GM21447 (cell line): ENCODE measurements around the gene MICAL3.
"Not testable (repeated sequence)": the region's sequence is repeated elsewhere in the genome, so short reads cannot be mapped to it uniquely, and the experiment has no call there.

ENCODE experiments used
- ATAC-seq: cut with Tn5 transposase; IDR thresholded peaks from one replicate; pipeline ENCODE4 v1.9.1; 2021; ENCODE audit not compliant: unreplicated experiment

Gene MICAL3

DNA sequence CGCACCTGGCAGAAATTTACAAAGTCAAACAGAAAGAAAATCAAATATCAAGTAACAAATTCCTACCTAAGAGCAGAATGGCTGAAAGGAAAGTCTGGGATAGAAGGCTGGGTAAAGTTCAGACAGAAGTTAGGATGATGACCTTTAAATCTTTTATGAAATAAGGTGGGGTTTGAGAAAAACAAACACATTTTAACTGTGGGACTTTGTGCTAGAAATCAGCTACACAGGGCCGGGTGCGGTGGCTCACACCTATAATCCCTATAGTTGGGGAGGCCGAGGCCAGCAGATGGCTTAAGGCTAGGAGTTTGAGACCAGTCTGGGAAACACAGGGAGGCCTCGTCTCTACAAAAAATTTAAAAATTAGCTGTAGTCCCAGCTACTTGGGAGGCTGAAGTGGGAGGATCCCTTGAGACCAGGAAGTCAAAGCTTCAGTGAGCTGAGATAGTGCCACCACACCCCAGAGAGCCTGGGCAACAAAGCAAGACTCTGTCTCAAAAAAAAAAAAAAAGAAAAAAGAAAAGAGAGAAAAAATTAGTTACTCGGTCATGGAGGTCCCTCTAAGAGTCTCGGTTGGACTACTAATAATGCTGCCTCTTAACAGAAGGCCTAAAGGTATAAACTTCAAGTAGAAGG is 130.3 kb downstream of the MICAL3 start:
- ATAC-seq: no peak

DNA sequence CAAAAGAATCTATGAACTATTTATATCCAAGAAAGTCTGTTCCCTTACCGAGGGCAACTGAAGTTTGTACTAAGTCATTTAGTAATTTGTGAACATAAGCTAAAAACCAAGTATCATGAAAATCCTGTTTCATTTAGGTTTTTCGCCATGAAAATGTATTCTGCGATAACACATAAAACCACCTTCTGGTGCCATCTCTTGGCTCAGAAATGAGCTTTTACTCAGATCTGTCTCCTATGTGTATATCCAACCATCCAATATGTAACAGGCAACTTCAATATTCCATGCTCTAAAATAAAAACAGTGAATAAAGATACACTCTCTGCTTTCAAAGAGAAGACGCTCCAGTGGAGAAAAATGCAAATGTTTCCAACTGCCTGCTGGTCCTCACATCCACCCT is 132.0 kb downstream of the MICAL3 start:
- ATAC-seq: no peak

- no peak for ATAC-seq
Measured at GRCh38 chr22:17891481-17892167, 132.7 kb downstream of the MICAL3 start.

DNA sequence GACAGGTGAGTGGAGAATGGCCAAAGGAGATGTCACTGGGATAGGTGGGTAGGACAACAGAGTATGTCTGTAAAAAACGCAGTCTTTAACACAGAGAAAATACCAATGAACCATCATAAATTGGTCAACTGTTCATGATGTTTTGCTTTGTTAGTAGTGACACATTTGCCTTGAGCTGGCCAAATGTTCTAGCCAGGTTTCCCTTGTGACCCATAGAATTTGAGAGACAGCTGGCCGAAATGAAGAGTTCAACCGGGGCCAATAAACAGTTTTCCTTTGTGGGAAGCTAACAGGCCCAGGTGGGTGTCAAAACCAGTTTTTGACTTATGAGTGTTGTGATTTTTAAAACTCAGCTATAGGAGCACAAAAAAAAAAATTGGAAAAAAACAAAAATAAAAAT is 133.5 kb downstream of the MICAL3 start:
- no peak for ATAC-seq

DNA sequence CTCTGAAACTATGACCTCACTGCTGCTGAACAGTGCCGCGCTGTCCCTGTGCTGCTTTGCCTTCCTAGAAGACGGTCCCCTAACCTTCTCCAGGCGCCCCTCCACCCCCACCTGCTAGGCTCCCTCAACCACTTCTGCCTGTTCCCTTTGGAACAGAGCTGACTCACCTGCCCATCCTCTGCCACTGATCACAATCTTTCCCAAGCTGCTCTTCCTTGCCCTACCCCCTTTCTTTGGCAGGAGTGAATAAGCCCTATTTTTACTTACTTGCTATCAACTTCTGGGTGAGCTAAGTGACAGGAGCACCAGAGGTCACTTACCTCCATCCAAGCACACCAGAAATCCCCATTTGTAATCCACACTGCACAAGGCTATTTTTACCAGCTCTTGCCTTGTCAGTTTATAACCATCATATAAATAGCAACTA is 134.1 kb downstream of the MICAL3 start:
- ATAC-seq: no peak

GRCh38 chr22:17888855-17889254 is 135.5 kb downstream of the MICAL3 start:
- no peak for ATAC-seq

- no peak for ATAC-seq
Measured at GRCh38 chr22:17888439-17888838, 135.9 kb downstream of the MICAL3 start.

DNA sequence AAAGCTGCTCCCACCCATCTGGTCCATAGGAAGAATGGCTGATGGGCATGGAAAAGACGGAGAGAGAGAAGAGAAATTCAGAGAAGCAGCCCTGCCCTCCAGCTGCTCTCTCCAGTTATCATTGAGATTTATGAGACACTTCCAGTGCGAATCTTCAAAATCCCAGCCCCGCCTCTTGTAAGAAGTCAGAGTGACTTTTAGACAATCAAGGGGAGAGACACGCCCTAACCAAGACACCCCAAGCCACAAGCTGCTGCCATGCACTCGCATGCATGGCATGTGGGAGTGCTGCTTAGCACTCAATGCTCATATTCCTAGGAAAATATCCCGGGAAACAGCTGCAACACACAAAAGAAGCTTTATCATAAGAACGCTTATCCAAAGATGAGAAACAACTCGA is 139.5 kb downstream of the MICAL3 start:
- ATAC-seq: no peak

GRCh38 chr22:17884084-17884483 is 140.3 kb downstream of the MICAL3 start:
- no peak for ATAC-seq

- ATAC-seq: no peak
Measured at GRCh38 chr22:17883356-17883755, 141.0 kb downstream of the MICAL3 start.

- no peak for ATAC-seq
Measured at GRCh38 chr22:17882727-17883126, 141.6 kb downstream of the MICAL3 start.

DNA sequence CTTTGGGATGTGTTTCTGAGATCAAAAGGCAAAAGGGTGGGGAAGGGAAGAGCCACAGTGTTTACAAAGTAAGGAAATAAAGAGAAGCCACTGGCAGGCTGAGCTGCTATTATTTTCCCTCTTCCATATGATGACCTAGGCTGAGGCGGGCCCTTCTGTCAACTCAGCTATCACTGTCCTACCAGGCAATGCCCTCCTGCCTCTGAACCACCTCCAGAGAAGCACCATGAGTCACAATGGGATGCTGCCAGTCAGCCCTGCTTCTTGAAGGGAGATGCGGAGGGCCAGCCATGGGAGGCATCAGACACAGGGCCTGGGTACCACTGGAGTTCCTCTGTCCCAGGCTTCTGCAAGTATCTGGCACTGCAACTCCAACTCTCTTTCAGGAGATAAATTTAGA is 142.2 kb downstream of the MICAL3 start:
- ATAC-seq: no peak

DNA sequence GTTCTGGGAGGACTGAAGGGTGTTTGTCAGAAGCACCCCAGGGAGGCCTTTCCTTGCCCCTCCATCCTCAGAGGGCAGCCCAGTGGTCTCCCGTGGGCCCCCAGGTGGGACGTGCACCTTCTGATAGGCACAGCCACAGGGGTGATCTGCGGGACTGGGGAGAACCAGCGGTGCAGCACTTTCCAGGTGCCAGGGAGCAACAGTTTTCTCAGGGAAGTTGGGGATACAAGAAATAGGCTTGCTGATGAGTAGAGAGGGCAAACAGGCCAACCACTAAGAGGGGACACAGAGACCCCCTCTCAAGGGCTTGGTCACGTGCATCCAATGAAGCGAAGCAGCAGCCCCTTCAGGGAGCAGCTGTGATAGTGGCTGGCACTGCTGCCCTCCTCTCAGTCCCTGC is 143.0 kb downstream of the MICAL3 start:
- no peak for ATAC-seq

DNA sequence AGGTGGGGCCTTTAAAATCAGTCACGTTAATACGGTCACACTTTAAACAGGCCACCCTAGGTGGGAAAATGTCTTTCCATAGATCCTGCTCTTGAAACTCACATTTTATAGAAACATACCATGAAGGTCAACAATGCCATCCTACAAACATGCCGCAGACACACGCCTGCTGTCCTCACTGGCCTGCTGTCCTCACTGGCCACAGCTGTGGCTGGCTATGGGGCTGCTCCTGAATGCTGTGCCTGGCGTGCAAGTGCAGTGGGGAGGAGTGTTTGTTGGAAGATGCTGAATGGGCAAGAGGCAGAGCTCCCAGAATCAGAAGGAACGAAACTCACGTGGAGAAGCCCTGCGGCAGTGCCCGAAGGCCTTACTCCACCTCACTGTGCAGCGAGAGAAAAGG is 143.9 kb downstream of the MICAL3 start:
- ATAC-seq: no peak

DNA sequence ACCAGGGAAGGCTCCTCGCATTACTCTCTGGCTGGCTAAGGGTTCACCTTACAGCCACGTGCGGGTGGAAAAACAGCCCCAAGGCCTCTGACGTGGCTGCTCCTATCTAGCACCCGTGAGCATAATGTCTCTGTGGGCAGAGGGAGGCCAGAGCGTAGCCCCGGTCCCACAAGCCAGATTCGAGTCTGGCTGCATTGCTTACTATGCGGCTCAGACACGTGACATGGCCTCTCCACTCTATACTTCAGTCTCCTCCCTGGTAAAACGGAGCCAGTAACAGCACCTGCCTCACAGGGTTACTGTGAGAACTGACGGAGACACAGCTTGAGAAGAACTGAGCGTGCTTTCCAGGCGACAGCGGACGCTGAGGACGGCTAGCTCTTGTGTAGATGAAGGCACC is 144.3 kb downstream of the MICAL3 start:
- no peak for ATAC-seq

DNA sequence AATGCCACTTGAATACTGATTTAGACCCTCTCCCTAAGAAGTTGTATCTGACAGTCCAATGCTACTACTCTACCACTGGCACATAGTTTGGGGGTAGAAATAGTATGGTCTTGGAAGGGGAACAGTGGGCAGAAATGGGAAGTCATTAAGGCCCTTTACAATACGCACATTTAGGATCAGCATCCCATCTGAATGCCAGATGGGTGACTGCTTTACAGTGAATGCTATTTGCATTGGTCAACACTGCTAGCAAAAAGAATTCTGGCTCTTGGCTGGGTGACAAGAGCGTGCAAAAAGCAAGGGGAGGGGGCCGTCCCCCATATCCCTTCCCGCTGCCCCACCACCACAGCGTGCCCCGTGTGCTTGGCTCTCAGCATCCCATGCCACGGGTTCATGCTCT is 145.4 kb downstream of the MICAL3 start:
- no peak for ATAC-seq

GRCh38 chr22:17878186-17878694 is 146.1 kb downstream of the MICAL3 start:
- no peak for ATAC-seq

- ATAC-seq: not testable (repeated sequence)
Measured at GRCh38 chr22:17876878-17877855, 147.2 kb downstream of the MICAL3 start.

GRCh38 chr22:17876306-17876831 is 148.0 kb downstream of the MICAL3 start:
- ATAC-seq: no peak

DNA sequence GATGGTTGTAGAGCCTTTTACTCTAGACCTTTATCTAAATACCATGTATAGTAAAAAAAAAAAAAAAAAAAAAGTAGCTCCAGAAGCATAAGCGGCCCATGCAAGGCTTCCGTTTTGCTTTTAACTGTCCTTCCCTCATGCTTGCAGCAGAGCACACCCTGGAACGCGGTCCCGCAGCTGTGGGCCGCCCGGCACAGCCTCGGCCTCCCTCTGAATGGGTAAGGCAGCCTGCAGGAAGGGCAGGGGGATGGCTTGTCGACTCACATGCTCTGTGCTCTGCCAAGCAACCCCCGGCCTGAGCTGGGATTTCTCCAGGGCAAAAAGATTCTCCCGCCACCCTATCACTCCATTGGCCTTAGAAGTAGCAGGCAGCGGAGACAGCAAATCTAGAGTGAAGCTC is 148.7 kb downstream of the MICAL3 start:
- ATAC-seq: no peak

DNA sequence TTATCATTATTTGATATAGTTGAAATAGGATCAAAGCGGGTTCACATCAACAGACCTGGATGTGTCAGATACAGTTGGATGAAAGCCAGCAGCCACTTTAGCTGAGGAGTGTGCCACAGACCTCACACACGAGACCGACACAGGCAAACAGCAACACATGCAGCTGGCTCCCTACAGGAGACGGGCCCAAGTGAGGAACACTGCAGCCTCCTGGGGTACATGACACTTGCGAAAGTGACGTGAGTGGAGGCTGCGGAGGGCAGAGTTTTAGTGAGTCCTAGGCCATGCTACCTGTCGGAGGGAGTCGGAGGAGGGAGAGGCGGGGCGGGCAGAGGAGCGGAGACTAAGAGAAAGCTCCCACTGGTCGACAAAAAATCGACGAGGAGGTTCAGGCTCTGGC is 149.2 kb downstream of the MICAL3 start:
- no peak for ATAC-seq
